HG03280 (cell line): ENCODE results near the gene TOMM70.
"Not testable (repeated sequence)": the region's sequence is repeated elsewhere in the genome, so short reads cannot be mapped to it uniquely, and the experiment has no call there.

Experiments used
- ATAC-seq: cut with Tn5 transposase; IDR thresholded peaks from one replicate; pipeline ENCODE4 v1.9.1; 2021; ENCODE audit warnings: mild to moderate bottlenecking, moderate library complexity; ENCODE audit not compliant: unreplicated experiment

The TOMM70 gene

DNA sequence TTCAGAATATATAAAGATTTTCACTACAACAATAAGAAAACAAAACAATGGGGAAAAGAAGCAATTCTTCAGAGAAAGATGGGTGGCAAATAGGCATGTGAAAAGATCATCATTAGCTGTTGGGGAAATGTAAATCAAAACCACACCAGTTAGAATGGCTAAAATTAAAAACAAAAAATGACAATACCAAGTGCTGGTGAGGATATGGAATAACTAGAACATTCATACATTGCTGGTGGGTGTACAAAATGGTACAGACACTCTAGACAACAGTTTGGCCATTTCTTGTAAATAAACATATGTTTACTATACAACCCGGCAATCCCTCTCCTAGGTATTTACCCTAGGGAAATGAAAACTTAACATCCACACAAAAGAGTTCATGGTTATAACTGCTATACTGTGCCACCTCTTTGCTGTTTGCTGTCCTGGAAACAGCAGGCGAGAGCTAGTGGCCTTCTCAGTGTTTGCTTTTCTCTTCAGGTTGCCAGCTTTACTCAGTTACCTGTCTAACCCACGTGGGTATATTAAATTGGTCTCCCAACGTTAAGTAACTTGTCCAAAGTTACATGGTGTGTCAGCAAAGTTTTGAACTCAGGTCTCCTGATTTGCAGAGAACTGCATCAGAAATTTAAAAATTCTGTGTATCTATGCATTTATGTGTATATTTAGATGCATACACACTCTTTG, 70.9 kb downstream of the TOMM70 start:
- no peak for ATAC-seq

DNA sequence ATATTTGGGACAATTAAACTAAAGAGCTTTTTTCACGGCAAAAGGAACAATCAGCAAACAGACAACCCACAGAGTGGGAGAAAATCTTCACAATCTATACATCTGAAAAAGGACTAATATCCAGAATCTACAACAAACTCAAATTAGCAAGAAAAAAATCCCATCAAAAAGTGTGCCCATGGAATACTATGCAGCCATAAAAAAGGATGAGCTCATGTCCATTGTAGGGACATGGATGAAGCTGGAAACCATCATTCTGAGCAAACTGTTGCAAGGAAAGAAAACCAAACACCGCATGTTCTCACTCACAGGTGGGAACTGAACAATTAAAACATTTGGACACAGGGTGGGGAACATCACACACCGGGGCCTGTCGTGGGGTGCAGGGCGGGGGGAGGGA, 73.5 kb downstream of the TOMM70 start:
- ATAC-seq, result not testable (repeated sequence)

DNA sequence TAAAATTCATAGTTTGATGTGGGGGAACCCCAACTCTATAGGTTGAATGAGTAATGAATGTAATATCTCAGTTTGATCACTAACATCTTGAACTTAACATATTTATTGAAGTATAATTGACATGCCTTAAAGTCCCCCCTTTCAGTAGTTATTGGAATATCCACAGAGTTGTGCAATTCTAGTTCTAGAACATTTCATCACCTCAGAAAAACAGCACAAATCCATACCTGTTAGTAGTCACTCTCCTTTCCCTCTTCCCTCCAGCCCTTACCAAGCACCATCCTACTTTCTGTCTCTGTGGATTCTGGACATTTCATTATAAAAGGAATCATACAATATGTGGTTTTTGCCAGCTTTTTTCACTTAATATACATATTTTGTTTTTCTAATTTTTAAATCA, 75.1 kb downstream of the TOMM70 start:
- ATAC-seq, result no peak

DNA sequence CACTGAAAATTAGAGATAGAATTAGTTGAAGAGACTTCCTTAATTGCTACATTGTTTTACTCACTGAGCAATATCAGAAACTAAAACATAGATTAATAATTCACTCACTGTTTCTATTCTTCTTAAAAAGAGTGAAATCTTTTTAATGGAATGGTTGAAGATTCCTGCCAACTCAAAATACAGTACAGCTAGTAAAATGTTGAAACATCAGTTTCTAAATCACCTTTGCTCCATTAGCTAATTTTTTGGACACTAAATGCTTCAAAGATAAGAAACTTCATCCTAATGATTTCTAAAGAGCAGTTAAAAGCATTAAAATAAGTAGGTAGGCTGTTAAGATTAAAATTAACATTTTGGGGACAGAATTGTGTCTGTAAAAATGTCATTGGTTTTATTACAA, 76.8 kb downstream of the TOMM70 start:
- ATAC-seq, result no peak

DNA sequence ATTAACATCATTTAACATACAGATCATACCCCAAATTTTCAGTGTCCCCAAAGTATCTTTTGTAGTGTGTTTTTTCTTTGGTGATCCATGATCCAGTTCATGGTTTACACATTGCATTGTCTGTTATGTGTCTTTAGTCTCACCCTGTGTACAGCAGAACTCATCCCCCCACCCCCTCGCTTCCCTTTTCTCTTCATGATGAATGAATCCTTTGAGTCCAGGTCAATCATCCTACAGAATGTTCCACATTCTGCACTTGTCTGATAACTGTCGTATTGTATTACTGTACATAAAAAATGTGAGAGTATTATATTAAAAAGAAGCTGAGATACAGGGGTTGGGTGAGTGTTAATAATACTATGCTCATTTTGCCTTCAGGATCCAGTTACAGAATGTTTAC, 80.9 kb downstream of the TOMM70 start:
- ATAC-seq, result no peak

DNA sequence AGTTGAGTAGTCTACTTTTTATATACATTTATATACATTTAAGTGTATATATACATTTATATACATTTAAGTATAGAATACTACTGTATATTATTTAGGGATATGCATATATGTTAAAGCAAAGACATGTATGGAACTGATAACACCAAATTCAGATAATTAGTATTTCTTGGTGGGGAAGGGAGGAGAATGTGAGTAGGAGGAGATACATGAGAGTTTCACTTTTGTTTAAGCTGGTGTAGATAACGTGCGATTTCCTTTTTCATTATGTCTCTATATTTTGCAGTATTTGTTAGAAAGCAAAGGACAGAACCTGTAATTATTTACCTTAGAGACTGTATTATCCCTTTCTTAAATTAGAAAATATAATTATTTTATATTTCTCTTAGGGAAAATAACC, 83.0 kb downstream of the TOMM70 start:
- ATAC-seq, result no peak

DNA sequence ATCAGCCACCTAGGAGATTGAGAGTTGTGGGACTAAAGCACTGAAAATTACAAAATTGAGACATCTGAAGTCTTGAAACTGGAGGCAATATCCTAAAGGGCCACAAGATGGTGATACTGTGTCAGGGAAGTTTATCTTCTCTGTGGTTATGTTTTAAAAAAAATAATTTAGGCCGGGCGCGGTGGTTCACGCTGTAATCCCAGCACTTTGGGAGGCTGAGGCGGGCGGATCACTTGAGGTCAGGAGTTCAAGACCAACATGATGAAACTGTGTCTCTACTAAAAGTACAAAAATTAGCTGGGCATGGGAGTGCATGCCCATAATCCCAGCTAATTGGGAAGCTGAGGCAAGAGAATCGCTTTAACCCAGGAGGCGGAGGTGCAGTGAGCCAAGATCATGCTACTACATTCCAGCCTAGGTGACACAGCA, 84.2 kb downstream of the TOMM70 start:
- ATAC-seq, result peak; percentile 65
